ENCODE measurements around the gene PPIA. TPM values are rescaled to one million over a fixed set of nuclear protein-coding genes. Genes with fewer than 3 reads are reported as not detected.

The PPIA gene
- total and polyA plus RNA-seq, 2 donors from 2014 or later, result 1,143 to 2,940 TPM

DNA sequence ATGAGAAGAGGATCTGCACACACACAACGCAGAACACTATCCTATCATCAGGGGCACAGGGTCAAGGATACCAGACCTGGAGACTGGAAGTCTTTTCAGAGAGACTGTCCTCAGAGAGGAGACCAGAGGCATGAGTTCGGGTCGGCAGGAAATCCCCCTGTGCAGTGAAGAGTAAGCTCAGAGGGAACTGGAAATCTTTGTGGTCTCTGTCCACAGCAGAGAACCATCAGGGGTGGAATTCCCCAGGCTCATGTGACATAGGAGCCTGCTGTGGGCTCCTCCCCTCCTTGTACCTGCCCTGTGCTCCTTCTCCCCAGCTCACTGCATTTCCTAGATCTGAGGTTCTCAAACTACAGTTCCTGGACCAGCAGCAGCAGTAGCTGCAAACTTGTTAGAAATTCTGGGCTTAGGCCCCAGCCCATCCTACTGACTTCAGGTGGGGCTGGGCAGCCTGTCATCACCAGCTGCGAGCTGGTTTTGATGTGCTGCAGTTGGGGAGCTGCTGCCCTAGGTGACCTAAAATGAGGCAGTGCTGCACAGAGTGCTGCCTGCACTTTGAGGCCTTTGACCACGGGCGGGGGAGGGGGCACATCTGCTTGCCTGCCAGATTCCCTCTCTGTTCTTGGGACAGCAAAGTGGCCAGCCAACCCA, 45.4 kb upstream of the PPIA start:
- H3K27me3 ChIP-seq (ENCODE audit: control insufficient read depth, insufficient read depth, low read length), result no peaks in the 10 kb centered on the region
- H3K9me3 ChIP-seq (ENCODE audit: control insufficient read depth in 2 of 3, insufficient read depth in 1 of 3, low read length in 3 of 3), result no peaks in the 10 kb centered on the region
- no peaks in the 10 kb centered on the region for H3K36me3 ChIP-seq (ENCODE audit: control insufficient read depth in 2 of 3, insufficient read depth in 3 of 3, low read length in 3 of 3)
- no peak overlapping the region for H3K27ac ChIP-seq (ENCODE audit: low read depth in 2 of 2, low read length in 2 of 2)
- H3K4me3 ChIP-seq (ENCODE audit: low read length in 3 of 3), result no peak overlapping the region
- DNase-seq, result peak in 1 of 5 donors; percentile 64
- FAIRE-seq, result no peak
- TF ChIP-seq, protein P1, sequence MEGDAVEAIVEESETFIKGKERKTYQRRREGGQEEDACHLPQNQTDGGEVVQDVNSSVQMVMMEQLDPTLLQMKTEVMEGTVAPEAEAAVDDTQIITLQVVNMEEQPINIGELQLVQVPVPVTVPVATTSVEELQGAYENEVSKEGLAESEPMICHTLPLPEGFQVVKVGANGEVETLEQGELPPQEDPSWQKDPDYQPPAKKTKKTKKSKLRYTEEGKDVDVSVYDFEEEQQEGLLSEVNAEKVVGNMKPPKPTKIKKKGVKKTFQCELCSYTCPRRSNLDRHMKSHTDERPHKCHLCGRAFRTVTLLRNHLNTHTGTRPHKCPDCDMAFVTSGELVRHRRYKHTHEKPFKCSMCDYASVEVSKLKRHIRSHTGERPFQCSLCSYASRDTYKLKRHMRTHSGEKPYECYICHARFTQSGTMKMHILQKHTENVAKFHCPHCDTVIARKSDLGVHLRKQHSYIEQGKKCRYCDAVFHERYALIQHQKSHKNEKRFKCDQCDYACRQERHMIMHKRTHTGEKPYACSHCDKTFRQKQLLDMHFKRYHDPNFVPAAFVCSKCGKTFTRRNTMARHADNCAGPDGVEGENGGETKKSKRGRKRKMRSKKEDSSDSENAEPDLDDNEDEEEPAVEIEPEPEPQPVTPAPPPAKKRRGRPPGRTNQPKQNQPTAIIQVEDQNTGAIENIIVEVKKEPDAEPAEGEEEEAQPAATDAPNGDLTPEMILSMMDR (IDR thresholded peaks at IDR 0.05; ENCODE audit: borderline replicate concordance, extremely low read depth, insufficient read depth), result no peak
- peaks cover 0 to 48% (median 25%) of the 10 kb centered on the region in 3 donors for H3K4me1 ChIP-seq (ENCODE audit: control insufficient read depth in 2 of 3, insufficient read depth in 2 of 3, low read depth in 1 of 3, low read length in 3 of 3)
- intact Hi-C loops (cut with DNase I), result no loop called here
- H3K9ac ChIP-seq (ENCODE audit: low read length in 3 of 3), result no peak overlapping the region

DNA sequence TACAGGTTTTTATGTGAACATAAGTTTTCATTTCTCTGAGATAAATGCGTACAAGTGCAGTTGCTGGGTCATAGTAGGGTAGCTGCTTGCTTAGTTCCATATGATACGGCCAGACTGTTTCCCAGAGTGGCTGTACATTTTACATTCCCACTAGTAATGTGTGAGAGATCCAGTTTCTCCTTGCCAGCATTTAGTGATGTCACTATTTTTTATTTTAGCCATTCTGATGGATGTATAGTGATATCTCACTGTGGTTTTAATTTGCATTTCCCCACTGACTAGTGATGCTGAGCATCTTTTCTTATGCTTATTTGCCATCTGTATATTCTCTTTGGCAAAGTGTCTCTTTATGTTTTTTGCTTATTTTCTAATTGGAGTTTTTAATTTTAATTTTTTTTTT, 43.7 kb upstream of the PPIA start:
- Histone ChIP-seq H3K4me3 (ENCODE audit: low read length in 3 of 3) (no peak overlapping the region), H3K9me3 (ENCODE audit: control insufficient read depth in 2 of 3, insufficient read depth in 1 of 3, low read length in 3 of 3) (no peaks in the 10 kb centered on the region), H3K27me3 (ENCODE audit: control insufficient read depth, insufficient read depth, low read length) (no peaks in the 10 kb centered on the region), H3K9ac (ENCODE audit: low read length in 3 of 3) (no peak overlapping the region), H3K27ac (ENCODE audit: low read depth in 2 of 2, low read length in 2 of 2) (no peak overlapping the region), H3K4me1 (ENCODE audit: control insufficient read depth in 2 of 3, insufficient read depth in 2 of 3, low read depth in 1 of 3, low read length in 3 of 3) (peaks cover 0 to 49% (median 21%) of the 10 kb centered on the region in 3 donors), H3K36me3 (ENCODE audit: control insufficient read depth in 2 of 3, insufficient read depth in 3 of 3, low read length in 3 of 3) (peaks cover 0 to 5% (median 1%) of the 10 kb centered on the region in 3 donors)
- intact Hi-C loops (cut with DNase I), result no loop called here
- FAIRE-seq, result no peak
- TF ChIP-seq, protein P1 (IDR thresholded peaks at IDR 0.05; ENCODE audit: borderline replicate concordance, extremely low read depth, insufficient read depth), result no peak
- DNase-seq, result no peak

DNA sequence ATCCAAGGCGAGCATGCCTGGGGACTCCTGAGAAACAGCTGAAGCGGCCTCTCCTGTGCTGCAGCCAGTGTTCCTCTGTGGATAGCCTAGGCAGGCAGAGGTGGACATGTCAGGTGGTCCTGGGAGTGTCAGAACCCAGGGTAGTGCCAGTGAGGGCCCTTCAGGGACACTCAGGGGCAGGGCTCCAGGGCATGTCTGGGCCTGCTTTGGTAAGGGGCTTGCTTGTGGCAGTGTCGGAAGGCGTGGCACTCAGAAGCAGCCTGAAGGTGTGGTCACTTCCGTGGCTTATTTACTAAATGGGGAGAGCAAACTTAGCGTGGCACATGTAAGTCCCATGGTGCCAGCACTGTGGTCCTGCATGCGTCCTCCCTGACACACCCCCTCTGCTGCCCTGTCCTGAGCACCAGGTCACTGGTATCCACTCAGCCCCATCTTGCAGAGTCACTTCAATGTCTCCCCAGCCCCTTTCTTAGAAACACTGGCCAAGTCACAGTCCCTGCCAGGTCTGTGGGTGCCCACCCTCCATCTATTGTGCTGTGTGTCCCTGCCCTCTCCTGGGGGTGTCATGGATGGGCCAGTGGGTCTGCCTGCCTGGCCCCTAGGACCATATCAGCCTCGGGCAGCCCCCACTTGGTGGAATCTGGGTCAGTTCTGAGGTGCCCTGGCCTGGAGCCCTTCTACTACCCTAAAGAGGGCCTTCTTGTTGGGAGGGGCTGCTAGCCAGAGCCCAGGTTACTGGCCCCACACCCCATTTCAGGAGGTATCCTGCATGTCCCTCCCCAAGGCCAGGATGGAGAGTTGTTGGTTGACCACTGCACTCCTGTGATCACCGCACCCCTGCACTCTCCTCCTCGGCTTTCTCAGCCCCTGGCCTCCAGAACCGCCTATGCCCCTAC, 41.4 kb upstream of the PPIA start:
- intact Hi-C loops (cut with DNase I), result no loop called here
- H3K9ac ChIP-seq (ENCODE audit: low read length in 3 of 3), result no peak overlapping the region
- DNase-seq (no peak), FAIRE-seq (no peak)
- peaks cover 0 to 37% (median 17%) of the 10 kb centered on the region in 3 donors for H3K4me1 ChIP-seq (ENCODE audit: control insufficient read depth in 2 of 3, insufficient read depth in 2 of 3, low read depth in 1 of 3, low read length in 3 of 3)
- TF ChIP-seq, protein P1 (IDR thresholded peaks at IDR 0.05; ENCODE audit: borderline replicate concordance, extremely low read depth, insufficient read depth), result no peak
- no peak overlapping the region for H3K27ac ChIP-seq (ENCODE audit: low read depth in 2 of 2, low read length in 2 of 2)
- H3K27me3 ChIP-seq (ENCODE audit: control insufficient read depth, insufficient read depth, low read length), result no peaks in the 10 kb centered on the region
- peaks cover 0 to 13% (median 5%) of the 10 kb centered on the region in 3 donors for H3K36me3 ChIP-seq (ENCODE audit: control insufficient read depth in 2 of 3, insufficient read depth in 3 of 3, low read length in 3 of 3)
- H3K9me3 ChIP-seq (ENCODE audit: control insufficient read depth in 2 of 3, insufficient read depth in 1 of 3, low read length in 3 of 3), result no peaks in the 10 kb centered on the region
- H3K4me3 ChIP-seq (ENCODE audit: low read length in 3 of 3), result no peak overlapping the region
